ENCODE measurements around the gene SARM1. TPM values are rescaled to one million over a fixed set of nuclear protein-coding genes. Genes with fewer than 3 reads are reported as not detected.

The SARM1 gene
- total RNA-seq, 2 experiments from 2014 or later, result 17.7 to 20.4 TPM

GRCh38 chr17:28394337-28395116 lies 23.0 kb downstream of the SARM1 start:
- DNase-seq, result no peak
- POLR2A ChIA-PET, result no interaction called here
- Mint-ChIP-seq H3K4me3 (no peak overlapping the region), H3K4me1 (no peaks in the 10 kb centered on the region), H3K36me3 (ENCODE audit: low read depth) (peaks cover 22% of the 10 kb centered on the region), H3K9me3 (no peaks in the 10 kb centered on the region), H3K27ac (no peak overlapping the region), H3K27me3 (no peaks in the 10 kb centered on the region)
- CTCF ChIA-PET, result interaction anchor here (0.8 to 1.0 kb wide), 2 partner anchors 8 to 9 kb away, joined by 3 read pairs; no protein-coding TSS in a partner anchor

GRCh38 chr17:28395426-28395825 lies 23.9 kb downstream of the SARM1 start:
- DNase-seq, result no peak
- no peaks in the 10 kb centered on the region for H3K4me1 Mint-ChIP-seq
- H3K27ac Mint-ChIP-seq, result no peak overlapping the region
- H3K9me3 Mint-ChIP-seq, result no peaks in the 10 kb centered on the region
- ChIA-PET POLR2A (no interaction called here), CTCF (interaction anchor here (0.8 to 1.0 kb wide), 3 partner anchors 9 to 25 kb away, joined by 3 read pairs; partner anchors contain the start of gene VTN)
- no peaks in the 10 kb centered on the region for H3K27me3 Mint-ChIP-seq
- H3K36me3 Mint-ChIP-seq (ENCODE audit: low read depth), result peaks cover 13% of the 10 kb centered on the region
- H3K4me3 Mint-ChIP-seq, result no peak overlapping the region

GRCh38 chr17:28395968-28396367 lies 24.5 kb downstream of the SARM1 start:
- H3K36me3 Mint-ChIP-seq (ENCODE audit: low read depth), result peaks cover 11% of the 10 kb centered on the region
- DNase-seq, result no peak
- H3K9me3 Mint-ChIP-seq, result no peaks in the 10 kb centered on the region
- H3K27me3 Mint-ChIP-seq, result no peaks in the 10 kb centered on the region
- POLR2A ChIA-PET, result no interaction called here
- no peak overlapping the region for H3K4me3 Mint-ChIP-seq
- no peaks in the 10 kb centered on the region for H3K4me1 Mint-ChIP-seq
- CTCF ChIA-PET, result interaction anchor here (0.9 to 1.3 kb wide), 3 partner anchors 9 to 26 kb away, joined by 3 to 5 read pairs (median 3); partner anchors contain the start of gene VTN
- no peak overlapping the region for H3K27ac Mint-ChIP-seq

GRCh38 chr17:28396635-28397239 lies 25.2 kb downstream of the SARM1 start:
- Mint-ChIP-seq H3K36me3 (ENCODE audit: low read depth) (peaks cover 11% of the 10 kb centered on the region), H3K27ac (no peak overlapping the region), H3K4me3 (no peak overlapping the region), H3K9me3 (no peaks in the 10 kb centered on the region), H3K4me1 (no peaks in the 10 kb centered on the region), H3K27me3 (no peaks in the 10 kb centered on the region)
- no peak for DNase-seq
- ChIA-PET CTCF (interaction anchor here (0.6 to 1.3 kb wide), 2 partner anchors 8 to 462 kb away, joined by 3 to 5 read pairs; no protein-coding TSS in a partner anchor), POLR2A (no interaction called here)

GRCh38 chr17:28397275-28397674 lies 25.8 kb downstream of the SARM1 start:
- DNase-seq, result no peak
- Mint-ChIP-seq H3K9me3 (no peaks in the 10 kb centered on the region), H3K36me3 (ENCODE audit: low read depth) (peaks cover 10% of the 10 kb centered on the region), H3K27me3 (no peaks in the 10 kb centered on the region), H3K27ac (no peak overlapping the region), H3K4me1 (peaks cover 4% of the 10 kb centered on the region), H3K4me3 (no peak overlapping the region)
- POLR2A ChIA-PET, result no interaction called here
- CTCF ChIA-PET, result interaction anchor here (0.6 kb wide), 1 partner anchor 462 kb away, joined by 3 read pairs; no protein-coding TSS in a partner anchor

GRCh38 chr17:28397687-28398279 lies 26.3 kb downstream of the SARM1 start:
- no peak for DNase-seq
- H3K4me3 Mint-ChIP-seq, result no peak overlapping the region
- H3K27ac Mint-ChIP-seq, result no peak overlapping the region
- POLR2A ChIA-PET, result no interaction called here
- no peaks in the 10 kb centered on the region for H3K27me3 Mint-ChIP-seq
- H3K36me3 Mint-ChIP-seq (ENCODE audit: low read depth), result peaks cover 7% of the 10 kb centered on the region
- H3K4me1 Mint-ChIP-seq, result peaks cover 4% of the 10 kb centered on the region
- CTCF ChIA-PET, result no interaction called here
- no peaks in the 10 kb centered on the region for H3K9me3 Mint-ChIP-seq

GRCh38 chr17:28398280-28398981 lies 26.9 kb downstream of the SARM1 start:
- Mint-ChIP-seq H3K4me1 (peaks cover 4% of the 10 kb centered on the region), H3K9me3 (no peaks in the 10 kb centered on the region), H3K27me3 (no peaks in the 10 kb centered on the region), H3K36me3 (ENCODE audit: low read depth) (peaks cover 7% of the 10 kb centered on the region), H3K4me3 (no peak overlapping the region), H3K27ac (no peak overlapping the region)
- POLR2A ChIA-PET, result no interaction called here
- no peak for DNase-seq
- CTCF ChIA-PET, result no interaction called here

- Mint-ChIP-seq H3K27ac (no peak overlapping the region), H3K4me1 (peaks cover 4% of the 10 kb centered on the region), H3K9me3 (no peaks in the 10 kb centered on the region), H3K4me3 (no peak overlapping the region), H3K27me3 (no peaks in the 10 kb centered on the region), H3K36me3 (ENCODE audit: low read depth) (no peaks in the 10 kb centered on the region)
- no peak for DNase-seq
- ChIA-PET CTCF (interaction anchor here (1.2 kb wide), 1 partner anchor 65 kb away, joined by 3 read pairs; the partner anchor contains the start of genes IFT20 and TNFAIP1), POLR2A (interaction anchor here (0.8 kb wide), 1 partner anchor 15 kb away, joined by 3 read pairs; no protein-coding TSS in a partner anchor)
These were observed 28.3 kb downstream of the SARM1 start for GRCh38 chr17:28399808-28400207.

- ChIA-PET CTCF (interaction anchor here (2.1 kb wide), 1 partner anchor 15 kb away, joined by 6 read pairs; no protein-coding TSS in a partner anchor), POLR2A (interaction anchor here (0.6 kb wide), 1 partner anchor 60 kb away, joined by 3 read pairs; no protein-coding TSS in a partner anchor)
- H3K4me1 Mint-ChIP-seq, result peaks cover 10% of the 10 kb centered on the region
- no peak overlapping the region for H3K4me3 Mint-ChIP-seq
- H3K27me3 Mint-ChIP-seq, result peaks cover 7% of the 10 kb centered on the region
- no peak for DNase-seq
- H3K36me3 Mint-ChIP-seq (ENCODE audit: low read depth), result no peaks in the 10 kb centered on the region
- H3K27ac Mint-ChIP-seq, result no peak overlapping the region
- no peaks in the 10 kb centered on the region for H3K9me3 Mint-ChIP-seq
These were observed 30.7 kb downstream of the SARM1 start for GRCh38 chr17:28402224-28402630.

- peaks cover 7% of the 10 kb centered on the region for H3K27me3 Mint-ChIP-seq
- no peaks in the 10 kb centered on the region for H3K9me3 Mint-ChIP-seq
- CTCF ChIA-PET, result interaction anchor here (3.2 kb wide), 1 partner anchor 14 kb away, joined by 13 read pairs; no protein-coding TSS in a partner anchor
- H3K4me1 Mint-ChIP-seq, result peaks cover 10% of the 10 kb centered on the region
- H3K27ac Mint-ChIP-seq, result no peak overlapping the region
- POLR2A ChIA-PET, result interaction anchor here (0.6 kb wide), 1 partner anchor 59 kb away, joined by 3 read pairs; no protein-coding TSS in a partner anchor
- no peak for DNase-seq
- no peak overlapping the region for H3K4me3 Mint-ChIP-seq
- H3K36me3 Mint-ChIP-seq (ENCODE audit: low read depth), result no peaks in the 10 kb centered on the region
These were observed 31.4 kb downstream of the SARM1 start for GRCh38 chr17:28402844-28403243.

GRCh38 chr17:28404007-28404406 lies 32.5 kb downstream of the SARM1 start:
- ChIA-PET CTCF (interaction anchor here (0.6 to 3.2 kb wide), 5 partner anchors 8 to 26 kb away, joined by 3 to 13 read pairs (median 4); no protein-coding TSS in a partner anchor), POLR2A (no interaction called here)
- Mint-ChIP-seq H3K36me3 (ENCODE audit: low read depth) (no peaks in the 10 kb centered on the region), H3K9me3 (no peaks in the 10 kb centered on the region), H3K4me3 (no peak overlapping the region), H3K27ac (no peak overlapping the region), H3K27me3 (peaks cover 7% of the 10 kb centered on the region), H3K4me1 (peaks cover 10% of the 10 kb centered on the region)
- DNase-seq, result no peak

- ChIA-PET CTCF (interaction anchor here (1.4 to 3.2 kb wide), 3 partner anchors 8 to 13 kb away, joined by 4 to 13 read pairs (median 5); no protein-coding TSS in a partner anchor), POLR2A (no interaction called here)
- Mint-ChIP-seq H3K36me3 (ENCODE audit: low read depth) (no peaks in the 10 kb centered on the region), H3K4me3 (no peak overlapping the region), H3K27ac (no peak overlapping the region), H3K9me3 (no peaks in the 10 kb centered on the region), H3K27me3 (peaks cover 9% of the 10 kb centered on the region), H3K4me1 (peaks cover 10% of the 10 kb centered on the region)
- DNase-seq, result no peak
These were observed 32.9 kb downstream of the SARM1 start for GRCh38 chr17:28404461-28404811.

Data from activated CD4-positive, alpha-beta T cell treated with anti-CD3 and anti-CD28 coated beads, Interleukin-2, amount 10 ng/mL, durations not matched to agents 7 days and 5 days (primary cell).